GM23248 (cell line): ENCODE data around the gene COPG2. TPM values are rescaled to one million over a fixed set of nuclear protein-coding genes. Genes with fewer than 3 reads are reported as not detected.

Experiments
- DNase-seq: peaks from one replicate; pipeline ENCODE4 v3.0.0-alpha.2; 2015
- H2AFZ ChIP-seq: fragments of 200-600 bp; sonication (generic); 2 replicates; pipeline ENCODE4 v1.6.1; 2016; ENCODE audit warnings: antibody characterized with exemption
- H3F3A ChIP-seq: fragments of 200-600 bp; sonication (generic); 2 replicates; pipeline ENCODE4 v1.6.1; 2016; ENCODE audit warnings: mild to moderate bottlenecking, antibody characterized with exemption, mixed run types; ENCODE audit not compliant: insufficient read depth
- H3K27ac ChIP-seq: fragments of 200-600 bp; sonication (generic); 2 replicates; pipeline ENCODE4 v1.5.1; 2016; ENCODE audit warnings: mild to moderate bottlenecking
- H3K27me3 ChIP-seq: fragments of 200-600 bp; sonication (generic); replicated peaks from 2 replicates; pipeline ENCODE4 v1.6.1; 2016; ENCODE audit warnings: mild to moderate bottlenecking; ENCODE audit not compliant: insufficient read depth
- H3K36me3 ChIP-seq: fragments of 200-600 bp; sonication (generic); 2 replicates; pipeline ENCODE4 v1.6.1; 2016; ENCODE audit warnings: low read depth, mild to moderate bottlenecking
- H3K4me1 ChIP-seq: fragments of 200-600 bp; sonication (generic); 2 replicates; pipeline ENCODE4 v1.6.1; 2016; ENCODE audit warnings: mild to moderate bottlenecking; ENCODE audit not compliant: insufficient read depth
- H3K4me2 ChIP-seq: fragments of 200-600 bp; sonication (generic); one replicate; pipeline ENCODE4 v1.6.1; 2016; ENCODE audit warnings: mild to moderate bottlenecking; ENCODE audit not compliant: unreplicated experiment
- H3K4me3 ChIP-seq: fragments of 200-600 bp; sonication (generic); 2 replicates; pipeline ENCODE4 v1.5.1; 2016; ENCODE audit warnings: mild to moderate bottlenecking
- H3K79me2 ChIP-seq: fragments of 200-600 bp; sonication (generic); 2 replicates; pipeline ENCODE4 v1.6.1; 2016; ENCODE audit warnings: mild to moderate bottlenecking; ENCODE audit not compliant: insufficient read depth
- H3K9ac ChIP-seq: fragments of 200-600 bp; sonication (generic); 2 replicates; pipeline ENCODE4 v1.6.1; 2016; ENCODE audit warnings: mild to moderate bottlenecking
- H3K9me2 ChIP-seq: fragments of 200-600 bp; sonication (generic); 2 replicates; pipeline ENCODE4 v1.6.1; 2016; ENCODE audit warnings: mixed run types, mild to moderate bottlenecking, moderate library complexity; ENCODE audit not compliant: insufficient read depth
- H3K9me3 ChIP-seq: fragments of 200-600 bp; sonication (generic); one replicate; pipeline ENCODE4 v1.6.1; 2017; ENCODE audit warnings: low read depth
- H4K20me1 ChIP-seq: fragments of 200-600 bp; sonication (generic); 2 replicates; pipeline ENCODE4 v1.6.0; 2016; ENCODE audit not compliant: insufficient read depth
- EZH2 ChIP-seq: fragments of 200-600 bp; sonication (generic); IDR thresholded peaks from 2 replicates; pipeline ENCODE4 v1.6.1; 2018; ENCODE audit warnings: antibody characterized with exemption, mild to moderate bottlenecking; ENCODE audit not compliant: insufficient read depth, poor library complexity, severe bottlenecking
- EZH2phosphoT487 ChIP-seq: fragments of 200-600 bp; sonication (generic); IDR thresholded peaks from 2 replicates; pipeline ENCODE4 v1.6.1; 2018; ENCODE audit warnings: antibody characterized with exemption, moderate library complexity, mild to moderate bottlenecking, low read depth; ENCODE audit not compliant: insufficient read depth
- WGBS, 2 experiments: methylation state at CpG; one replicate each; pipeline ENCODE4 v1.1.6; 2015 to 2017; ENCODE audit warnings: low lambda C conversion rate in 2 of 2, low coverage in 1 of 2; ENCODE audit errors: missing lambda C conversion rate in 2 of 2; 5-methylcytosine and 5-hydroxymethylcytosine counted together
- in situ Hi-C: fragments of 300-500 bp; cut with MboI; formaldehyde crosslinking; loops from 2 replicates; pipeline ENCODE4 v1.15.0; 2020
- polyA plus RNA-seq: library from polyadenylated mRNA; unstranded; fragments of >200 nt; fragmentation: Nextera tagmentation; extraction: Ambion mirVana; gene quantifications from 2 replicates; pipeline ENCODE4 v1.2.1, GENCODE V29; 2016
- total RNA-seq: library from RNA; depleted of rRNA; stranded (reverse); fragments of >200 nt; shearing (Covaris generic); gene quantifications from 2 replicates; pipeline ENCODE4 v1.2.3, GENCODE V29; 2014

COPG2 gene
- total and polyA plus RNA-seq, 2 experiments from 2014 or later: 3.4 to 29.7 TPM

GRCh38 chr7:130506358-130506757 is 162.2 kb downstream of the COPG2 start:
- H3K36me3 ChIP-seq: peaks cover 12% of the 10 kb centered on the region
- H3F3A ChIP-seq: no peaks in the 10 kb centered on the region
- in situ Hi-C loops: no loop called here
- no peak overlapping the region for H3K9ac ChIP-seq
- no peaks in the 10 kb centered on the region for H3K27me3 ChIP-seq
- peaks cover 3% of the 10 kb centered on the region; the same call in 1 of the 2 replicates for H3K4me1 ChIP-seq
- no peaks in the 10 kb centered on the region for H4K20me1 ChIP-seq
- no peak overlapping the region for H3K27ac ChIP-seq
- no peaks in the 10 kb centered on the region for H3K79me2 ChIP-seq
- DNase-seq: no peak
- 100% methylated on average over 3 of the region's 3 CpGs for WGBS, 2 experiments
- no peak for TF ChIP-seq EZH2
- TF ChIP-seq EZH2phosphoT487: no peak
- H2AFZ ChIP-seq: no peak overlapping the region
- no peak overlapping the region for H3K4me2 ChIP-seq
- no peaks in the 10 kb centered on the region for H3K9me3 ChIP-seq
- no peaks in the 10 kb centered on the region for H3K9me2 ChIP-seq
- no peak overlapping the region for H3K4me3 ChIP-seq

GRCh38 chr7:130505753-130506152 is 162.8 kb downstream of the COPG2 start:
- peak; percentile 45 for DNase-seq
- Histone ChIP-seq H3K4me3 (no peak overlapping the region), H3K4me1 (peaks cover 3% of the 10 kb centered on the region; the same call in 1 of the 2 replicates), H4K20me1 (no peaks in the 10 kb centered on the region), H3K4me2 (no peak overlapping the region), H3K9ac (no peak overlapping the region), H3F3A (no peaks in the 10 kb centered on the region), H3K27ac (no peak overlapping the region), H3K9me3 (no peaks in the 10 kb centered on the region), H3K79me2 (no peaks in the 10 kb centered on the region), H3K27me3 (no peaks in the 10 kb centered on the region), H2AFZ (no peak overlapping the region), H3K9me2 (no peaks in the 10 kb centered on the region), H3K36me3 (peaks cover 12% of the 10 kb centered on the region)
- no peak for TF ChIP-seq EZH2phosphoT487
- no peak for TF ChIP-seq EZH2
- in situ Hi-C loops: no loop called here

- TF ChIP-seq EZH2 (no peak), EZH2phosphoT487 (no peak)
- Histone ChIP-seq H3K9me2 (no peaks in the 10 kb centered on the region), H3K9me3 (no peaks in the 10 kb centered on the region), H3F3A (no peaks in the 10 kb centered on the region), H2AFZ (no peak overlapping the region), H4K20me1 (no peaks in the 10 kb centered on the region), H3K4me2 (no peak overlapping the region), H3K27ac (no peak overlapping the region), H3K4me1 (peaks cover 2% of the 10 kb centered on the region; the same call in 1 of the 2 replicates), H3K36me3 (no peaks in the 10 kb centered on the region), H3K9ac (no peak overlapping the region), H3K79me2 (no peaks in the 10 kb centered on the region), H3K4me3 (no peak overlapping the region), H3K27me3 (no peaks in the 10 kb centered on the region)
- WGBS, 2 experiments: 81 to 86% methylated on average over 2 of the region's 2 CpGs
- in situ Hi-C loops: no loop called here
- no peak for DNase-seq
Observed at GRCh38 chr7:130500910-130501309, 167.6 kb downstream of the COPG2 start.

GRCh38 chr7:130500463-130500862 is 168.1 kb downstream of the COPG2 start:
- H3K9me2 ChIP-seq: no peaks in the 10 kb centered on the region
- no peak overlapping the region for H3K27ac ChIP-seq
- no peak for DNase-seq
- no peaks in the 10 kb centered on the region for H4K20me1 ChIP-seq
- H3F3A ChIP-seq: no peaks in the 10 kb centered on the region
- no peak overlapping the region for H3K4me2 ChIP-seq
- 79 to 80% methylated on average over 8 of the region's 8 CpGs for WGBS, 2 experiments
- no peak overlapping the region for H2AFZ ChIP-seq
- in situ Hi-C loops: no loop called here
- H3K9ac ChIP-seq: no peak overlapping the region
- H3K4me1 ChIP-seq: no peaks in the 10 kb centered on the region
- no peaks in the 10 kb centered on the region for H3K79me2 ChIP-seq
- H3K9me3 ChIP-seq: no peaks in the 10 kb centered on the region
- H3K4me3 ChIP-seq: no peak overlapping the region
- H3K27me3 ChIP-seq: no peaks in the 10 kb centered on the region
- H3K36me3 ChIP-seq: no peaks in the 10 kb centered on the region
- TF ChIP-seq EZH2: no peak
- no peak for TF ChIP-seq EZH2phosphoT487

GRCh38 chr7:130494431-130494858 is 174.1 kb downstream of the COPG2 start:
- Histone ChIP-seq H3K79me2 (no peaks in the 10 kb centered on the region), H4K20me1 (no peaks in the 10 kb centered on the region), H3K9ac (no peak overlapping the region), H3K36me3 (no peaks in the 10 kb centered on the region), H3K4me1 (no peaks in the 10 kb centered on the region), H3F3A (no peaks in the 10 kb centered on the region), H3K9me3 (no peaks in the 10 kb centered on the region), H3K9me2 (no peaks in the 10 kb centered on the region), H3K27me3 (no peaks in the 10 kb centered on the region), H3K27ac (no peak overlapping the region), H2AFZ (no peak overlapping the region), H3K4me2 (no peak overlapping the region), H3K4me3 (no peak overlapping the region)
- in situ Hi-C loops: no loop called here
- WGBS, 2 experiments: 96 to 100% methylated on average over 2 of the region's 2 CpGs
- no peak for TF ChIP-seq EZH2
- no peak for DNase-seq
